ENCODE data around the gene TM9SF1.
A peak's percentile ranks its signal among the peaks of the same experiment; 100 is the strongest.
"Not testable (repeated sequence)": the region's sequence is repeated elsewhere in the genome, so short reads cannot be mapped to it uniquely, and the experiment has no call there.

The TM9SF1 gene

DNA sequence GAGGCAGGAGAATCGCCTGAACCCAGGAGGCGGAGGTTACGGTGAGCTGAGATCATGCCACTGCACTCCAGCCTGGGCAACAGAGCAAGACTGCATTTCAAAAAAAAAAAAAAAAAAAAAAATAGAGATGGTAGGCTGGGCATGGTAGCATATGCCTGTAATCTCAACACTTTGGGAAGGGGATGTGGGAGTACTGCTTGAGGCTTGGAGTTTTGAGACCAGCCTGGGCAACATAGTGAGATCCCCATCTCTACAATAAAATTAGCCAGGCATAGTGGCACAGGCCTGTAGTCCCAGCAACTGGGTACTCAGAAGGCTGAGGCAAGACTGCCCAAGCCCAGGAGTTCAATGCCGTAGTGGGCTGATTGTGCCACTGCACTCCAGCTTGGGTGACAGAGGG lies 27.7 kb upstream of the TM9SF1 start:
- not testable (repeated sequence) for DNase-seq

DNA sequence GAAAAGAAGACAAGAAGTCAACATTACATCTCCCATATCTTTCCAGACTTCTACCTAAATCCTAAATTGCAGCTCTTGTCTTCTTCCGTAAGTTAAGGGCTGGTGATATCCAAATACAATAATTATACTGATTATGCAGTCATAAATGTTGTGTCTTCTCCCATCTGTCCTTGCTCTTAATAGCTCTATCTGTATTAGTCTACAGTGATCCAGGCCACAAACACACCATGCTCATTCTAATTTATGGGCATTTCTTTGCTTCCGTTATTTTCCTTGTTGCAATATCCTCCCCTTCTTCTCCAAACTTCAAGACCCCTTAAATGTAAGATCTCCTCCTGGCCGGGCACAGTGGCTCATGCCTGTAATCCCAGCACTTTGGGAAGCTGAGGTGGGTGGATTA lies 24.3 kb upstream of the TM9SF1 start:
- no peak for DNase-seq

DNA sequence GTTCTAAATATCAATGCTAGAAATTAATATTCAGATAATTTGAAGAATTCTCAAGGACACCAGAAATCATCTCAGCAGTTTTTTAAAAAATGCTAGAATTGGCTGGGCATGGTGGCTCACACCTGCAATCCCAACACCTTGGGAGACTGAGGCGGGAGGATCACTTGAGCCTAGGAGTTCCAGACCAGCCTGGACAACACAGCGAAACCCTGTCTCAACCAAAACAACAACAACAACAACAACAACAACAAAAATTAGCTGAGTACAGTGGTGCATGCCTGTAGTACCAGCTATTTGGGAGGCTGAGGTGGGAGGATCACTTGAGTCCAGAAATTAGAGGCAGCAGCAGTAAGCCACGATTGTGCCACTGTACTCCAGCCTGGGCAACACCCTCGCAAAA lies 23.8 kb upstream of the TM9SF1 start:
- no peak for DNase-seq

DNA sequence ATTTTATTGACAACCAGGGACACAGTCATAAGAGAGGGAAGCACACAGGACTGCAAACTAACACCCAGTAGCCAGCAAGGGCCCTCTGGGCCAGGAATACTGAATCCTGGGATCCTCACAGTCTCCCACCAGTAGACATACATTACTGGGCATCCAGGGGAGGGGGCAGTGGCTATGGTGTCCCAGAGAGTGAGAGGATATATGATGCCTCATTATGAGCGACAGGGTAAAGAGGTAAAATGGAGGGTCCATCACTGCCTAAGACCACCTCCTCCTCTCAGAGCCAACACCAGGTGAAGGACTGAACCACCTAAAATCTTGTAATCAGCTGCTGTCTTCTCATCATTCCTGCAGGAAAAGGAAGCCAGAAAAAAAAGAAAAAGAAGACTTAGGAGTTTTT lies 21.6 kb upstream of the TM9SF1 start:
- not testable (repeated sequence) for DNase-seq

DNA sequence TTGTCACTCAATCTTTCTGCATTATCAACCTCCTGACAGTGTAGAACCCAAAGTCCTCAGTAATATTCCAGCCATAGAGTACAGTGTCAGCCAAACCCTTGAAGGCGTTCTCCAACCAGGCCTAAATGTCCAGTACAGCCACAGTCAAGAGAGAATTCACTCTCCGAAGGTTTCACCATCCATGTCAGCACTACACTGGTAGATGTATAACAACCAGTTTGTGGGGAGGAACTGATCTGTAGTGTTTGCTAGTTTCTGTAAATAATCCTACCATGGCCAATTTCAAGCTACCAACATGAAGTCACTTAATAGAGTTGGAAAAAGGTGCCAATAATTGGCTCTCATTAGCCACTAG lies 21.1 kb upstream of the TM9SF1 start:
- DNase-seq: no peak

DNA sequence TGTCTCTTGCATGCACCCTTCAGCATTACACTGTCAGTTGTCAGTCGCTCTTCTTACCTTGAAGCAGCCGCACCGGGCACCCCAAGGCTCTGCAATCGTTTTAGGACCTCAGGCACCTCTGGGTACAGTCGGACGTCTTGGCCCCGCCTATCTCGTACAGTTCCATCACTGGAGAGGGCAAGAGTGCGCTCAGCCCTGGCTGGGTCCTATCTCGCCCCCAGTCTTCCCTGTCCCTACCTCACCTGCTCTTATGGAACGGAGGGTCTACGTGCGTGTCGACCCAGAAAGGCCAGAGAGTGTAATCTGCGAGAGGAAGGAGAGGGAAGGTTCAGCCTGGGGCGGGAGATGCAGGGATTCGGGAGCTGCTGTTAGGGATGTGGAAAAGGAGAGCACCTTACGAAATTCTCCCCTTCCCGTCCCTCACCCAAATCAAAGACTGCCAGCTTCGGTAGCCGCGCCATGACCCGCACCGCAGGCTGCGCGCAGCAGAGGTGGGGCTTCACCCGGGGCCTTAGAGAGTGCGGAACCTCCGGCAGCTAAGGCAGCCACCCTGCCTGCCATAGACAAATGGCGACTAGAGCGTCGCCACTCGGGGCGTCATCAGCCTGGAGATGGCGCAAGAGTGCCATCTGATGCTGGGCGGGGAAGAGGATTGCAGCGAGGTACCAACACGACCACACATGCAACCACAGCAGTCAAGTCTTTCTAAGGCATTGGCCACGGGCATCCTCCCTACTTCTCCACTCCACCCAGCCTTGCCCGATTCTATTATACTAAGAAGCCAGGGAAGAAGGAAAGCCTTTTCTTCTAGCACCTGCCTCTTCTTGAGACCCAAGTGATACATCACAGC lies 20.5 kb upstream of the TM9SF1 start, which contains the start of gene MDP1:
Gene MDP1 (minus strand): TSS at position 572 of the 850 bp plus-strand sequence. CDS start 111 bp downstream, at position 461.
- peak; percentile 92 for DNase-seq

DNA sequence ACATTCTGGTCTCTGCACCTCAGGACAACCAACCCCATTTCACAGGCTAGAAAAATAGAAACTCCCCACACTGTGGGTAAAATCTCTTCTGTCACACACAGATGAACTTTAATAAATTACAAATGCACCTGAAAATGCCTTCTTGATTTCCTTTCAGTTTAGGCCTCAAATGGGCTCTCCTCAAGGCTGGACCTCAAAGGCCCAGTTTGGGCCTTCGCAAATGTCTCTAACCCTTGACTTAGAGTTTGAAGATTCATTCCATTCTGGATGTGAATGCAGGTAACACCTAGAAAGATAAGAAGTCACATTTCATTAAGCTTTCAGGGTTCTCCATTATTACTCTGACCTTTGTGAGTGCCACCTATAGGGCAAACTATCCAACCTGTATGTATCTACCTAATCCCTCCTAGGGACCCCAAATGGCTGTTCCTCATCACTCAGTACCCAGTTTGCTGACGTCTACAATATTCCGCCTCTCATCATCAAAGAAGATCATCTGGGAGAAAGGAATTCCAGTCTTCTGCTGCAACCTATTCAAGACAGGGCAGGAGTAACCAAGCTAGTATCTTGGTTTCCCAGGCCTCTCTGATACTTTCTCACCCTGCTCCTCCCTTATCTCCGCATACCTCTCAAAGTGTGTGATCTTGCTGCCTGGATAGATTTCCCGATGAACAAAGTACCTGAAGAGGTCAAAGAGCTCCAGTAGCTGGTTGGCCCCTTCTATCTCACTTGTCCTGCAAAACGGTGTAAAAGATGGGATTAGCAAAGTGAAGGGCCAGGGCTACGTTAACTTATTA lies 18.8 kb upstream of the TM9SF1 start:
- no peak for DNase-seq

DNA sequence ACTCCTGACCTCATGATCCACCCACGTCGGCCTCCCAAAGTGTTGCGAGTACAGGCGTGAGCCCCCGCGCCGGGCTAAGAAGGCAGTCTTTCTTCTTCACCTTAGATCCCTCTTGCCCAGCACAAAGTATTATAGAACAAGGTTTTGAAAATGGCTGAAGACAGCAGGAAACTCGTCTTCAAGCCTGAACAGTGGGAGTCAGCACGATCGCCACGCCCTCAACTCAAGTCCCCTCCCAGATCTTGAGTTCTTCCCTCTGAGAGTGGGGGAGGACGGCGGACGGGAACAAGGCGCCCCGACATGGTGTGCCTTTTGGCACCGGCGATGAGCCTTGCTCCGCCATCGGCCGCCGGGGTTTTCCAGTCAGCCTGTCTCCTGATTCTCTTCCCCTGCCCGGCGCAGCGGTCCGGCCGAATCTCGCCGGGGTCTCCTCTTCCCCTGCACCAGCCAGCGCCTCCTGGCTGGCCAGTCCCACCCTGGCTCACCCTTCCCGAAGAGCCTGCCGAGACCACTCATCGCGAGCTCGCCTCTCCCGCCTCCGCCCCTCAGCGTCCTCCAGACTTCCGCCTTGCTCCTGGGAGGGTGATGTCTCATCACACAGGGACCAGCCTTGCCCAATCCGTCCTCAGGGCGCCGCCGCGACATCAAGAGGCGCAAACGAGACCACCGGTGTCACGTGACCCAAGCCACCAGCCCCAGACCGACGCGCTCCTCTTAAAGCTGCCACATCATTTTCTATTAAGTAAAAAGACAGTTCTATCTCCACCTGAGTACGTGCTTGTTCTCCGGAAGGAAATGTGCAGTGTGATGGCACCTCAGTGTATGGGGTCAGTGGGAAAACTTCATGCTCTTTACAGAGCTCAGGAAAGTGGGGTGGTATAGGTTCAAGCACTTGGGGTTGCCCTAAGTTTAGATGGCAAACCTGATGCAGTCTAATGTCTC lies 18.0 kb upstream of the TM9SF1 start, which contains the start of gene CHMP4A:
Gene CHMP4A (minus strand): TSS at position 565 of the 942 bp plus-strand sequence. CDS start 49 bp downstream, at position 516.
- peak; percentile 95 for DNase-seq

DNA sequence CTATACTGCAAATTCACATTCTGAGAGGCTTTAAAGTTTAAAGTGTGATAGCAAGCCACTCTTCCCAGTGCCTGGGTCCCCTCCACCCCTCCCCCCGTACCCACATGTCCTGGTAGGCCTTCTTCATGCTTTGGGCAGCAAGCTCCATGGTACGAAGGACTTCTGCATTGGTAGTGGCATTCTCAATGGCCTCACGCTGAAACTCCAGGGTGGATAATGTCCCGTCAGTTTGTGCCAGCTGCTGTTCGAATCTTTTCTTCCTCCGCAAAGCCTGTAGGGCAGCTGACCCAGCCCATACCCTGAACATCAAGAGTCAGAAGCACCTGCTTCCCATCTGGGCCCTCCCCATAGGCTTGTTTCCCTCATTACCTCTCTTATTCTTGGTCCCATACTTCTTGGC lies 16.1 kb upstream of the TM9SF1 start:
- no peak for DNase-seq

DNA sequence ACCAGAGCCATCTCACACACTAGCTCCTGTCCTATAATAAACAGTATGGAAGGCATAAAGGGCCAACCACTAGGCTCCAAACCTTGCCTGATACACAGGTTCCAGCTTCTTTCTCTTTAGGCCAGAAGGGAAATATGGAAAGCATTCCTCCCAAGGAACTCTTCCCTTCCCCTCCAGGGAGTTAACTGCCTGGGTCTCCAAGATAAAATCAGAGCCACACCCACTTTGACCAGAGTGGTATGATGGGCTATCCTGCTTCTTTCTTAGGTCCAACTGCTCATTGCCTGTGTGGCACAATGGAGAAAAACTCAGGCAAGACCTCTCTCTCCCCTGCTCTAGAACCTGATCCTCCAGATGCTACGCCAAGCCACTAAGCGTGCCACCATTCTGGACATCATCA lies 12.4 kb upstream of the TM9SF1 start:
- DNase-seq: no peak

DNA sequence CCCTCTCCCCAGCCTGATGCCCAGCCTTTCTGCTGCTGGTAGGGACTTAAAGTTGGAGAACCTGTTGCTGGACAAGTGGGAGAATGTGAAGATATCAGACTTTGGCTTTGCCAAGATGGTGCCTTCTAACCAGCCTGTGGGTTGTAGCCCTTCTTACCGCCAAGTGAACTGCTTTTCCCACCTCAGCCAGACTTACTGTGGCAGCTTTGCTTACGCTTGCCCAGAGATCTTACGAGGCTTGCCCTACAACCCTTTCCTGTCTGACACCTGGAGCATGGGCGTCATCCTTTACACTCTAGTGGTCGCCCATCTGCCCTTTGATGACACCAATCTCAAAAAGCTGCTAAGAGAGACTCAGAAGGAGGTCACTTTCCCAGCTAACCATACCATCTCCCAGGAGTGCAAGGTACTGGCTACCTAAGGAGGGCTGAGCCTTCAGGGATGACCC lies 11.9 kb upstream of the TM9SF1 start:
- DNase-seq: no peak

DNA sequence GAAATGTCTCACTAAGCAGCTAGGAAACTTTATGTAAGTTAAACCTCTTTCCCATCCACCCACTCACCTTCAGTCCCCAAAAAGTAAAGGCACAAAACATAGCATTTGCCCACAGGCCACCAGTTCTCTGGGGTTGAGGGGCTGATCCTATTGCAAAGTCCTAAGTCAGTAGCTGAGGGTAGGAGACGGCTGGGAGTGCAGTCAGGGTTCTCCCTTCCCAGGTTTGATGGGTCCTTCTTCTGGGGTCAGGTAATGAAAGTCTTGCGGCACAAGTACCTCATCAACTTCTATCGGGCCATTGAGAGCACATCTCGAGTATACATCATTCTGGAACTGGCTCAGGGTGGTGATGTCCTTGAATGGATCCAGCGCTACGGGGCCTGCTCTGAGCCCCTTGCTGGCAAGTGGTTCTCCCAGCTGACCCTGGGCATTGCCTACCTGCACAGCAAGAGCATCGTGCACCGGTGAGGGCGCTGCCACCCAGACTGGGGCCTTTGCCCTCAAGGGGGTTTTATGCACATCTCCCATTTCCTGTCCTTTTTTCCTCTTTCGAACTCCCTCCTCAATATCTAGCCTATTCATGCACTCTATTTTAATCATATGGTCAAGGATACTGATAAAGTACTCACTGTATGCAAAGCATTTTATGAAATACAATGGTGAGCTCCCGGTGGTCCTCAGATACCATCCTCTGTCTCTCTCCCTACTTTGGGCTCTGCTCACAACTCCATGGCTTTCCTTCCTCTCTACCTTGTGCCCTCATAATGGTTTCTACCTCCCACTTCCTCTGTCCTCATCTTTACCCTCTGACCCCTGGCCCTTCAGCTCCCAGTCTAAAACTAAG lies 11.2 kb upstream of the TM9SF1 start:
- DNase-seq: no peak

DNA sequence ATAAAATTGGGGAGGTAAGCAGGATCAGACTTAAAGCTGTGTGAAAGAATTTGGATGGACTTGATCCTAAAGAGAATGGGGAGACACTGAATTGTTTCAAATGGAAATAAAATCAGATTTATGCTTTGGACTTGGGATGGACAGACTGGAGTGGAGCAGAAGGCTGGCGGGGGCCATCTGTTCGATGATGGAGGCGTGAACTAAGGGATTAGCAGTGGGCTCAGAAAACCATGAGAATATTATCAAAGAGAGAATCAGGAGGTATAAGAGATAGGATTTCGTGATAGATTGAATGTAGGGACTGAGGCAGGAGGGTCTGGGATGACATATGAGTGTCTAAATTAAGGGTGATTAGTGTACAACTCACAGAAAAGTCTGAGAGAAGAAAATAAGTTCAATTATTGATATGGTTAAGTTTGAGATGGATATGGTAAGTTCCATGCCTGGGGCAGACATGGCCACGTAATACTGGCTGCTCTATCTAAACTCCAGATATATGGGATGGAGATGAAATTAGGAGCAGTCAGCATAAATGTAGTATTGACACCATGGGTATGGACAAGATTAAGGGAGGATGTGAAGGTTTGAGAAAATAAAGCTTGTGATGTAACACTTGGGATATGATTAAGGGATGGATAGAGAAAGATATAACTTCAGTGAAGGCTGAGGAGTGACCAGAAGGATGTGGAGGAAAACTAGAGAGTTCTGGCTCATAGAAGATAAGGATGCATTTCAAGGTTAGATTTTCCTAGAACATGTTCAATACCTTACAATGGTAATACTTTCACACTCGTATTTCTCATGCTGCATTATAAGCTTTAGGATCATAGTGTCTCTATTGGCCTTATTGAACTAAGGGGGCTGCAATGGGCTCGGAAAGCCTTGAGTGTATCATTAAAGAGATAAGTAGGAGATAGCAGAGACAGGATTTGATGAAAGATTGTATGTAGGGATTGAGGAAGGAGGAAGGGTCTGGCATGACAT lies 9.2 kb upstream of the TM9SF1 start:
- no peak for DNase-seq

DNA sequence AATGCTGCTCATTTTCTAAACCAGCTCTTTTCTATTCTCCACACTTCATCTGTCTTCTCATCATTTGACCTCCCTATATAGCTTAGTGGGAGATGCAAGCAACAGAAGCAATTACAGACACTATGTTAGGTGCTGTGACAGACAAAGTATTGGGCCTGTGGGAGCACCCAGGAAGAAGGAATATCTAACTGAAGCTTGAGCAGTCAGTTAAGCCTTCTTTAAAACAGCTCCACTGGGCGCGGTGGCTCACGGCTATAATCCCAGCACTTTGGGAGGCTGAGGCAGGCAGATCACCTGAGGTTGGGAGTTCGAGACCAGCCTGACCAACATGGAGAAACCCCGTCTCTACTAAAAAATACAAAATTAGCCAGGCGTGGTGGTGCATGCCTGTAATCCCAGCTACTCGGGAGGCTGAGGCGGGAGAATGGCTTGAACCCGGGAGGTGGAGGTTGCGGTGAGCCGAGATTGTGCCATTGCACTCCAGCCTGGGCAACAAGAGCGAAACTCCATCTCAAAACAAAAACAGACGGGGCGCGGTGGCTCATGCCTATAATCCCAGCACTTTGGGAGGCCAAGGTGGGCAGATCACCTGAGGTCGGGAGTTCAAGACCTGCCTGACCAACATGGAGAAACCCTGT lies 8.1 kb upstream of the TM9SF1 start:
- DNase-seq: not testable (repeated sequence)

DNA sequence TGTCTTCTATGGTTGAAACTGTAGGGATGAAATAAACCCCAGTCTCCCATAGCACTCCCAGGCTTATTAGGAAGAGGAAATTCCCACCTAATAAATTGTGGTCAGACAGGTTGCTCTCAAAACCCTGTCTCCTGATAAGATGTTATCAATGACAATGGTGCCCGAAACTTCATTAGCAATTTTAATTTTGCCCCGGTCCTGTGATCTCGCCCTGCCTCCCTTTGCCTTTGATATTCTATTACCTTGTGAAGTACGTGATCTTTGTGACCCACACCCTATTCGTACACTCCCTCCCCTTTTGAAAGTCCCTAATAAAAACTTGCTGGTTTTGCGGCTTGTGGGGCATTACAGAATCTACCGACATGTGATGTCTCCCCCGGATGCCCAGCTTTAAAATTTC lies 7.3 kb upstream of the TM9SF1 start:
- DNase-seq: not testable (repeated sequence)

DNA sequence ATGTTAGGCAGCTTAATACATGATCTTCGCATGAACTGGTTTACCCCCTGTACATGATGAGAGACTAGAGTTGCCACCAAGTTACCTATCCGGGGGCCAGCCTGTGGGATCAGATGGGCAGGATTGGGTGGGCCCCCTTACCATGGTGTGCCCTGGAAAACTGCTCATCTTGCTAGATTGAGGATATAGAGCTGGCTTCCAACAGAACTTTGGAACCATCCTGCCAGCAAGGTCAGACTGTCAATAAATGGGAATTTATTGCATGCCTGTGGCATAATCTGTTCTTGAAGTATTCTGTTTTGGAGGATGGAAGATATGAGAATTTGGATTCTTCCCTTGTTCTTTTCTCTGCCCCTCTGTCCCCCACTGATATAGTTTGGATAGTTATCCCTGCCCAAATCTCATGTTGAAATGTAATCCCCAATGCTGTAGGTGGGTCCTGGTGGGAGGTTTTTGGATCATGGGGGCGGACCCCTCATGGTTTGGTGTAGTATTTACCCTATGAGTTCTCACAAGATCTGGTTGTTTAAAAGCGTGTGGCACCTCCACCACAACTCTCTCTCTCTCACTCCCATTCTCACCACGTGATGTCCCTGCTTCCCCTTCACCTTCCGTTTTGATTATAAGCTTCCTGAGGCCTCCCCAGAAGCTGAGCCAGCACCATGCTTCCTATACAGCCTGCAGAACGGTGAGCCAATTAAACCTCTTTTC lies 3.7 kb upstream of the TM9SF1 start:
- no peak for DNase-seq

DNA sequence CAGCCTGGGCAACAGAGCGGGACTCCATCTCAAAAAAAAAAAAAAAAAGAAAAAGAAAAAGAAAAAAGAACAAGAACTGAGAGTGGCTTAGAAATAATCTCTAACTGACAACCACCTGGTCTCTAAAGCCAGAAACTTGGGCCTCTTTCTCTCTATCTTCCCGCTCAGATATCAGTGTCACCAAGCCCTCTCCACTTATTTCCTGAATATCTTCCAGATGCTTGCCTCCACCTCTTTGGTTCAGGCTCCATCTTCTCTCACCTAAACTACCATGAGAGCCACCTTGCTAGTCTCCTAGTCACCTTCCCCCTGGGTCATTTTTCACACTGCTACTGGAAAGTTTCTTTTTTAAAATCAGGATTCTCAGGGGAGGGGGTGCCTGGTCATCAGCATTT lies 1.8 kb upstream of the TM9SF1 start:
- DNase-seq: no peak

DNA sequence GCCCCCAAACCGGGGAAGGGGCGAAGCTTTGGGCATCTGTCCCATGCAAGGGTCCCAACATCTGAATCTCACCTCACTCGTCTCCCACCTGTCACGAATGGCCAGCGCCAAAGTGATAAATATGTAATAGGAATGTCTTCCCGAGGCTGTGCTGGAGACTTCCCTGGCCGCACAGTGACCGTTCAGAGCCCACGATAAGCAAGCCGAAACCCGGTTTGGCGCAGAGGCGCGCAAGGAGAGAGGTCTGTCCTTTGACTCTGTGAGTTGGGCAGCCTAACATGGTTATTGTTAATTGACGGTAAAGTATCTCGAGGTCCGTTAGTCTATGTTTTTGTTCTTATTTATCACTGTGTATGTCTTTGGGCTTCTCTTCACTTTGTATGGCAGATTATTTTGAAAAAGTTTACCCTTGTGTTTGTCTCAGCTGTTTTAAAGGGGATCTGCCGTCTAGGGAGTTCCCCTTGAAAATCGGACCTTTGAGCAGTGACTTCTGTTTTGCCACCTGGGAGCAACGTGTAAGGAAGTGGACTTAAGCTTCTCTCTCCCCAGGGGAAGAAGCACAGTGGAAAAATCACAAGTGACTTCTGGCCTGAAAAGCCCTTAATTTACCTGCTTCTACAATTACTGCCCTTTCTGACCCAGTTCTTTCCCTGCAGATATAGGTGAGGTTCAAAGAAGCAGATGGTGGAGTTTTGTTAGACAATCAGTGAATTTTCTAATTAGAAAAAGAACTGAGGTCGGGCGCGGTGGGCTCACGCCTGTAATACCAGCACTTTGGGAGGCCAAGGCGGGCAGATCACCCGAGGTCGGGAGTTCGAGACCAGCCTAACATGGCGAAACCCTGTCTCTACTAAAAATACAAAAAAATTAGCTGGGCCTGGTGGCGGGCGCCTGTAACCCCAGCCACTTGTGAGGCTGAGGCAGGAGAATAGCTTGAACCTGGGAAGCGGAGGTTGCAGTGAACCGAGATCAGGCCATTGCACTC lies 1.1 kb upstream of the TM9SF1 start:
- DNase-seq: no peak
